GM12878 (cell line): ENCODE results near the gene PRKAG2. TPM values are rescaled to one million over a fixed set of nuclear protein-coding genes. Genes with fewer than 3 reads are reported as not detected.

ENCODE experiments used
- ASH2L ChIP-seq: fragments of 300-600, 200-600 bp; sonication (generic); IDR thresholded peaks from 2 replicates; pipeline ENCODE4 v1.6.1; 2017; ENCODE audit warnings: low read depth, mild to moderate bottlenecking, borderline replicate concordance
- ATF7 ChIP-seq: fragments of 450-650 bp; IDR thresholded peaks from 2 replicates; pipeline ENCODE4 v1.6.1; 2016; ENCODE audit warnings: low read depth, mild to moderate bottlenecking
- BACH1 ChIP-seq: fragments of 450-650 bp; IDR thresholded peaks from 2 replicates; pipeline ENCODE4 v1.6.1; 2017; ENCODE audit warnings: mild to moderate bottlenecking, borderline replicate concordance
- BHLHE40 ChIP-seq, 2 experiments: fragments of 450-650 bp in 1 of 2; IDR thresholded peaks; 2 replicates each; pipeline ENCODE4 v1.6.1; 2011 to 2017; ENCODE audit warnings: low read depth in 2 of 2, borderline replicate concordance in 1 of 2, improper control_type of control experiment in 1 of 2, low read length in 1 of 2, mild to moderate bottlenecking in 1 of 2
- IKZF2 ChIP-seq, 2 experiments: fragments of 450-650 bp; IDR thresholded peaks; 2 replicates each; pipeline ENCODE4 v1.6.1; 2017; ENCODE audit warnings: mild to moderate bottlenecking in 2 of 2, moderate library complexity in 2 of 2
- JUND ChIP-seq: IDR thresholded peaks from 2 replicates; pipeline ENCODE4 v1.6.1; 2012; ENCODE audit warnings: low read depth, mild to moderate bottlenecking, low read length, improper control_type of control experiment, moderate library complexity
- KAT2A ChIP-seq: conservative IDR thresholded peaks from 2 replicates; pipeline ENCODE4 v1.6.1; 2011; ENCODE audit warnings: low read depth, low read length; ENCODE audit not compliant: control insufficient read depth
- MEF2A ChIP-seq: IDR thresholded peaks from 2 replicates; pipeline ENCODE4 v1.6.1; 2011; ENCODE audit warnings: low read depth, mild to moderate bottlenecking, low read length, moderate library complexity; ENCODE audit not compliant: insufficient read depth
- NFYB ChIP-seq: IDR thresholded peaks from 2 replicates; pipeline ENCODE4 v1.6.1; 2011; ENCODE audit warnings: low read depth, mild to moderate bottlenecking, low read length, improper control_type of control experiment, moderate library complexity; ENCODE audit not compliant: insufficient read depth
- NRF1 ChIP-seq: conservative IDR thresholded peaks from 2 replicates; pipeline ENCODE4 v1.6.1; 2011; ENCODE audit warnings: mild to moderate bottlenecking, low read depth, low read length, improper control_type of control experiment
- POU2F2 ChIP-seq: IDR thresholded peaks from 3 replicates; pipeline ENCODE4 v1.6.1; 2011; ENCODE audit warnings: low read depth, mild to moderate bottlenecking, low read length, borderline replicate concordance
- RAD21 ChIP-seq: IDR thresholded peaks from 2 replicates; pipeline ENCODE4 v1.6.1; 2011; ENCODE audit warnings: mild to moderate bottlenecking, low read depth, low read length, moderate library complexity; ENCODE audit not compliant: insufficient read depth
- SPI1 ChIP-seq: IDR thresholded peaks from 2 replicates; pipeline ENCODE4 v1.6.1; 2011; ENCODE audit warnings: low read depth, mild to moderate bottlenecking, low read length, moderate library complexity, borderline replicate concordance; ENCODE audit not compliant: insufficient read depth
- SREBF1 ChIP-seq: IDR thresholded peaks from 2 replicates; pipeline ENCODE4 v1.6.1; 2012; ENCODE audit warnings: mild to moderate bottlenecking, low read length
- YY1 ChIP-seq: IDR thresholded peaks from 2 replicates; pipeline ENCODE4 v1.6.1; 2011; ENCODE audit warnings: low read depth, mild to moderate bottlenecking, low read length
- ZNF274 ChIP-seq: IDR thresholded peaks from one replicate; pipeline ENCODE4 v1.8.0; 2011; ENCODE audit not compliant: insufficient read length, insufficient read depth
- polyA plus RNA-seq, 11 experiments: library from polyadenylated mRNA; depleted of rRNA in 4 of 11; unstranded in 6 of 11; stranded (reverse) in 5 of 11; fragments of >200 nt; fragmentation: Nextera tagmentation in 4 of 11; fragmentation: Illumina TruSeq in 1 of 11; extraction: Ambion mirVana in 4 of 11; extraction: Trizol in 1 of 11; gene quantifications; 1 replicate in 1 of 11; 2 replicates in 10 of 11; pipeline versions ENCODE4 v1.2.1 to v1.2.3, GENCODE V29; 2011 to 2016; ENCODE audit warnings: inconsistent platforms in 2 of 11, missing spikeins in 2 of 11, low read depth in 1 of 11
- total RNA-seq, 4 experiments: library from RNA; depleted of rRNA in 3 of 4; stranded (reverse); fragments of >200 nt in 3 of 4; fragmentation: Illumina TruSeq in 1 of 4; extraction: Trizol in 1 of 4; gene quantifications; 2 replicates each; pipeline versions ENCODE4 v1.2.1 to v1.2.3, GENCODE V29; 2013 to 2021
- TF ChIP-seq, protein P1 (sequence below): IDR thresholded peaks from 2 replicates; pipeline ENCODE4 v1.6.1; 2012; ENCODE audit warnings: low read depth, low read length, improper control_type of control experiment
- TF ChIP-seq, protein P2 (sequence below): fragments of 450-650 bp; conservative IDR thresholded peaks from 2 replicates; pipeline ENCODE4 v1.6.1; 2017; ENCODE audit warnings: mild to moderate bottlenecking, moderate library complexity
- TF ChIP-seq, protein P3 (sequence below): fragments of 450-650 bp; IDR thresholded peaks from 2 replicates; pipeline ENCODE4 v1.6.1; 2017; ENCODE audit warnings: mild to moderate bottlenecking, moderate library complexity
- TF ChIP-seq, protein P4 (sequence below): fragments of 450-650 bp; IDR thresholded peaks from 2 replicates; pipeline ENCODE4 v1.6.1; 2017; ENCODE audit warnings: low read depth, mild to moderate bottlenecking, moderate library complexity

Gene PRKAG2
- total and polyA plus RNA-seq, 10 of the 15 experiments (the other 5 are each of a cell fraction or from before 2014, with no cell fraction given), result 3.4 to 8.9 (median 6.8) TPM

DNA sequence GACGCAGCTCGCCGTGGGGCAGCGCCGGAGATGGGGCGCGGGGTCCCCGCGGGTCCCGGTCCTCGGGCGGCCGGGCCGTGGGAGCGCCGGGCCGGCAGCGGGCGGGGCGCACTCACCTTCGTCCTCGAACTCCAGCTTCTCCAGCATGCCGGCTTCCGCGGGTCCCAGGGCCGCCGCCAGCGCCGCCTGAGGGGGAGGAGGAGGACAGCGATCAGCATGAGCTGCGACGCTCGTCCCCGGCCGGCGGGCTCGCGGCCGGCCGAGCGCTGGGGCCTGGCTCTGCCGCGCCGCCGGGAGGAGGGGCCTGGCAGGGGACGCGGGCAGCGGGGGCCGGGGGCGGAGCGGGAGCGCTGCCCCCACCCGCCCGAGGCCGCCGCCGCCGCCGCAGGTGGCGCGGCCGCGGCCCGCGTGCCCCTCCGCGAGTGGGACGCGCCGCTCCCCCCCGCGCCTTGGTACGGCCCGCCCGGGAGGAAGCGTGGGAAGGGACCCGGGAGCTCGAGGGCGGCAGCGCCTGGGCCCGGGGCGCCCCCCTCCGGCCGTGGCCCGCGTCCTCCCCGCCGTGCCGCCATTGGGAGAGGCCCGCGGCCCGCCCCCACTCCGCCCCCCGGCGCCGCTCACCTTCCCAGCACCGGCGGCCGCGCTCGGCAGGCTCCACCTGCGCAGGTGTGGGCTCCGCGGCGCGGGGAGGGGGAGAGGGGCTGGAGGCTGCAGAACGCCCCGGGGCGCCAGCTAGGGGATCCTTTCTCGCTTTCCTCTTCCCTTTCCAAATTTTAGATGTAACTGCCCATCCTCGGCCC, 244.8 kb downstream of the PRKAG2 start (continued):
- 0 out of 2 replicates have a peak, but pooled peaks have one; percentile 5 for TF ChIP-seq MEF2A
- TF ChIP-seq, protein P1, sequence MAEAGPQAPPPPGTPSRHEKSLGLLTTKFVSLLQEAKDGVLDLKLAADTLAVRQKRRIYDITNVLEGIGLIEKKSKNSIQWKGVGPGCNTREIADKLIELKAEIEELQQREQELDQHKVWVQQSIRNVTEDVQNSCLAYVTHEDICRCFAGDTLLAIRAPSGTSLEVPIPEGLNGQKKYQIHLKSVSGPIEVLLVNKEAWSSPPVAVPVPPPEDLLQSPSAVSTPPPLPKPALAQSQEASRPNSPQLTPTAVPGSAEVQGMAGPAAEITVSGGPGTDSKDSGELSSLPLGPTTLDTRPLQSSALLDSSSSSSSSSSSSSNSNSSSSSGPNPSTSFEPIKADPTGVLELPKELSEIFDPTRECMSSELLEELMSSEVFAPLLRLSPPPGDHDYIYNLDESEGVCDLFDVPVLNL, result 0 out of 2 replicates have a peak, but pooled peaks have one; percentile 8
- no peak for TF ChIP-seq ATF7
- TF ChIP-seq, protein P2, sequence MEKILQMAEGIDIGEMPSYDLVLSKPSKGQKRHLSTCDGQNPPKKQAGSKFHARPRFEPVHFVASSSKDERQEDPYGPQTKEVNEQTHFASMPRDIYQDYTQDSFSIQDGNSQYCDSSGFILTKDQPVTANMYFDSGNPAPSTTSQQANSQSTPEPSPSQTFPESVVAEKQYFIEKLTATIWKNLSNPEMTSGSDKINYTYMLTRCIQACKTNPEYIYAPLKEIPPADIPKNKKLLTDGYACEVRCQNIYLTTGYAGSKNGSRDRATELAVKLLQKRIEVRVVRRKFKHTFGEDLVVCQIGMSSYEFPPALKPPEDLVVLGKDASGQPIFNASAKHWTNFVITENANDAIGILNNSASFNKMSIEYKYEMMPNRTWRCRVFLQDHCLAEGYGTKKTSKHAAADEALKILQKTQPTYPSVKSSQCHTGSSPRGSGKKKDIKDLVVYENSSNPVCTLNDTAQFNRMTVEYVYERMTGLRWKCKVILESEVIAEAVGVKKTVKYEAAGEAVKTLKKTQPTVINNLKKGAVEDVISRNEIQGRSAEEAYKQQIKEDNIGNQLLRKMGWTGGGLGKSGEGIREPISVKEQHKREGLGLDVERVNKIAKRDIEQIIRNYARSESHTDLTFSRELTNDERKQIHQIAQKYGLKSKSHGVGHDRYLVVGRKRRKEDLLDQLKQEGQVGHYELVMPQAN, result peak; percentile 53
- peak; percentile 38; the same call in 1 of the 2 replicates for TF ChIP-seq SREBF1
- peak; percentile 31; the same call in 1 of the 2 replicates for TF ChIP-seq NFYB
- TF ChIP-seq NRF1, result no peak; the same call in 1 of the 2 replicates
- TF ChIP-seq ASH2L, result peak; percentile 43; the same call in 1 of the 2 replicates
- TF ChIP-seq, protein P3, sequence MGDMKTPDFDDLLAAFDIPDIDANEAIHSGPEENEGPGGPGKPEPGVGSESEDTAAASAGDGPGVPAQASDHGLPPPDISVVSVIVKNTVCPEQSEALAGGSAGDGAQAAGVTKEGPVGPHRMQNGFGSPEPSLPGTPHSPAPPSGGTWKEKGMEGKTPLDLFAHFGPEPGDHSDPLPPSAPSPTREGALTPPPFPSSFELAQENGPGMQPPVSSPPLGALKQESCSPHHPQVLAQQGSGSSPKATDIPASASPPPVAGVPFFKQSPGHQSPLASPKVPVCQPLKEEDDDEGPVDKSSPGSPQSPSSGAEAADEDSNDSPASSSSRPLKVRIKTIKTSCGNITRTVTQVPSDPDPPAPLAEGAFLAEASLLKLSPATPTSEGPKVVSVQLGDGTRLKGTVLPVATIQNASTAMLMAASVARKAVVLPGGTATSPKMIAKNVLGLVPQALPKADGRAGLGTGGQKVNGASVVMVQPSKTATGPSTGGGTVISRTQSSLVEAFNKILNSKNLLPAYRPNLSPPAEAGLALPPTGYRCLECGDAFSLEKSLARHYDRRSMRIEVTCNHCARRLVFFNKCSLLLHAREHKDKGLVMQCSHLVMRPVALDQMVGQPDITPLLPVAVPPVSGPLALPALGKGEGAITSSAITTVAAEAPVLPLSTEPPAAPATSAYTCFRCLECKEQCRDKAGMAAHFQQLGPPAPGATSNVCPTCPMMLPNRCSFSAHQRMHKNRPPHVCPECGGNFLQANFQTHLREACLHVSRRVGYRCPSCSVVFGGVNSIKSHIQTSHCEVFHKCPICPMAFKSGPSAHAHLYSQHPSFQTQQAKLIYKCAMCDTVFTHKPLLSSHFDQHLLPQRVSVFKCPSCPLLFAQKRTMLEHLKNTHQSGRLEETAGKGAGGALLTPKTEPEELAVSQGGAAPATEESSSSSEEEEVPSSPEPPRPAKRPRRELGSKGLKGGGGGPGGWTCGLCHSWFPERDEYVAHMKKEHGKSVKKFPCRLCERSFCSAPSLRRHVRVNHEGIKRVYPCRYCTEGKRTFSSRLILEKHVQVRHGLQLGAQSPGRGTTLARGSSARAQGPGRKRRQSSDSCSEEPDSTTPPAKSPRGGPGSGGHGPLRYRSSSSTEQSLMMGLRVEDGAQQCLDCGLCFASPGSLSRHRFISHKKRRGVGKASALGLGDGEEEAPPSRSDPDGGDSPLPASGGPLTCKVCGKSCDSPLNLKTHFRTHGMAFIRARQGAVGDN, result peak; percentile 37; the same call in 1 of the 2 replicates
- 0 out of 2 replicates have a peak, but pooled peaks have one; percentile 16 for TF ChIP-seq SPI1
- TF ChIP-seq KAT2A, result no peak
- peak; percentile 97 for TF ChIP-seq JUND
- peak; percentile 94 for TF ChIP-seq YY1
- 0 out of 4 replicates have a peak, but pooled peaks of 1 of the 2 experiments have one; percentile 5 for TF ChIP-seq IKZF2 (IDR thresholded peaks at IDR 0.05)
- TF ChIP-seq RAD21, result peak; percentile 37; the same call in 1 of the 2 replicates
- TF ChIP-seq BHLHE40 (IDR thresholded peaks at IDR 0.05; ENCODE audit: borderline replicate concordance in 1 of 2, low read depth in 2 of 2, low read length in 1 of 2), result peak; percentile 93 to 96
- TF ChIP-seq, protein P4, sequence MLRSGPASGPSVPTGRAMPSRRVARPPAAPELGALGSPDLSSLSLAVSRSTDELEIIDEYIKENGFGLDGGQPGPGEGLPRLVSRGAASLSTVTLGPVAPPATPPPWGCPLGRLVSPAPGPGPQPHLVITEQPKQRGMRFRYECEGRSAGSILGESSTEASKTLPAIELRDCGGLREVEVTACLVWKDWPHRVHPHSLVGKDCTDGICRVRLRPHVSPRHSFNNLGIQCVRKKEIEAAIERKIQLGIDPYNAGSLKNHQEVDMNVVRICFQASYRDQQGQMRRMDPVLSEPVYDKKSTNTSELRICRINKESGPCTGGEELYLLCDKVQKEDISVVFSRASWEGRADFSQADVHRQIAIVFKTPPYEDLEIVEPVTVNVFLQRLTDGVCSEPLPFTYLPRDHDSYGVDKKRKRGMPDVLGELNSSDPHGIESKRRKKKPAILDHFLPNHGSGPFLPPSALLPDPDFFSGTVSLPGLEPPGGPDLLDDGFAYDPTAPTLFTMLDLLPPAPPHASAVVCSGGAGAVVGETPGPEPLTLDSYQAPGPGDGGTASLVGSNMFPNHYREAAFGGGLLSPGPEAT, result no peak
- peak; percentile 92 for TF ChIP-seq BACH1
- peak; percentile 2; the same call in 1 of the 3 replicates for TF ChIP-seq POU2F2
- no peak for TF ChIP-seq ZNF274
